Activated CD4-positive, alpha-beta T cell treated with anti-CD3 and anti-CD28 coated beads, Interleukin-2, amount 50 U/mL, for 48 hours (primary cell): ENCODE results near the gene PLEKHG2.
"Not testable (repeated sequence)": the region's sequence is repeated elsewhere in the genome, so short reads cannot be mapped to it uniquely, and the experiment has no call there.

ENCODE experiments used
- DNase-seq, 2 experiments: peaks; one replicate each; pipeline ENCODE4 v3.0.0-alpha.2; 2020

PLEKHG2 gene

GRCh38 chr19:39412100-39412866 is at the start of gene PLEKHG2:
Gene PLEKHG2 (plus strand): TSS chr19:39412669. CDS start chr19:39414087, 1,418 bp downstream.
- DNase-seq: peak; percentile 97

GRCh38 chr19:39362682-39363657 is 49.5 kb upstream of the PLEKHG2 start:
- no peak for DNase-seq

GRCh38 chr19:39363901-39364457 is 48.5 kb upstream of the PLEKHG2 start:
- DNase-seq: no peak

GRCh38 chr19:39365531-39365930 is 46.9 kb upstream of the PLEKHG2 start:
- no peak for DNase-seq

GRCh38 chr19:39369200-39369599 is 43.3 kb upstream of the PLEKHG2 start:
- no peak for DNase-seq

- no peak for DNase-seq
Measured at GRCh38 chr19:39370735-39371134, 41.7 kb upstream of the PLEKHG2 start.

GRCh38 chr19:39372047-39372802 is 40.2 kb upstream of the PLEKHG2 start:
- DNase-seq: no peak

- DNase-seq: no peak
Measured at GRCh38 chr19:39372941-39373340, 39.5 kb upstream of the PLEKHG2 start.

- no peak for DNase-seq
Measured at GRCh38 chr19:39375929-39376328, 36.5 kb upstream of the PLEKHG2 start.

GRCh38 chr19:39377373-39378362 is 34.8 kb upstream of the PLEKHG2 start:
- DNase-seq: no peak

GRCh38 chr19:39379366-39379765 is 33.1 kb upstream of the PLEKHG2 start:
- DNase-seq: not testable (repeated sequence)

GRCh38 chr19:39379865-39380396 is 32.5 kb upstream of the PLEKHG2 start:
- DNase-seq: no peak

GRCh38 chr19:39380521-39381502 is 31.7 kb upstream of the PLEKHG2 start:
- DNase-seq: no peak

- no peak for DNase-seq
Measured at GRCh38 chr19:39381910-39382611, 30.4 kb upstream of the PLEKHG2 start.

GRCh38 chr19:39382991-39383828 is 29.3 kb upstream of the PLEKHG2 start:
- DNase-seq: no peak

- no peak for DNase-seq
Measured at GRCh38 chr19:39384839-39385568, 27.5 kb upstream of the PLEKHG2 start.

GRCh38 chr19:39385629-39386411 is 26.6 kb upstream of the PLEKHG2 start:
- no peak for DNase-seq
